Measurements from ENCODE around the gene GBX2. TPM values are rescaled to one million over a fixed set of nuclear protein-coding genes. Genes with fewer than 3 reads are reported as not detected.
A peak's percentile ranks its signal among the peaks of the same experiment; 100 is the strongest.

The GBX2 gene
- total and polyA plus RNA-seq, 2 of the 13 experiments (the other 11 are each of a cell fraction or from before 2014, with no cell fraction given), result not detected

DNA sequence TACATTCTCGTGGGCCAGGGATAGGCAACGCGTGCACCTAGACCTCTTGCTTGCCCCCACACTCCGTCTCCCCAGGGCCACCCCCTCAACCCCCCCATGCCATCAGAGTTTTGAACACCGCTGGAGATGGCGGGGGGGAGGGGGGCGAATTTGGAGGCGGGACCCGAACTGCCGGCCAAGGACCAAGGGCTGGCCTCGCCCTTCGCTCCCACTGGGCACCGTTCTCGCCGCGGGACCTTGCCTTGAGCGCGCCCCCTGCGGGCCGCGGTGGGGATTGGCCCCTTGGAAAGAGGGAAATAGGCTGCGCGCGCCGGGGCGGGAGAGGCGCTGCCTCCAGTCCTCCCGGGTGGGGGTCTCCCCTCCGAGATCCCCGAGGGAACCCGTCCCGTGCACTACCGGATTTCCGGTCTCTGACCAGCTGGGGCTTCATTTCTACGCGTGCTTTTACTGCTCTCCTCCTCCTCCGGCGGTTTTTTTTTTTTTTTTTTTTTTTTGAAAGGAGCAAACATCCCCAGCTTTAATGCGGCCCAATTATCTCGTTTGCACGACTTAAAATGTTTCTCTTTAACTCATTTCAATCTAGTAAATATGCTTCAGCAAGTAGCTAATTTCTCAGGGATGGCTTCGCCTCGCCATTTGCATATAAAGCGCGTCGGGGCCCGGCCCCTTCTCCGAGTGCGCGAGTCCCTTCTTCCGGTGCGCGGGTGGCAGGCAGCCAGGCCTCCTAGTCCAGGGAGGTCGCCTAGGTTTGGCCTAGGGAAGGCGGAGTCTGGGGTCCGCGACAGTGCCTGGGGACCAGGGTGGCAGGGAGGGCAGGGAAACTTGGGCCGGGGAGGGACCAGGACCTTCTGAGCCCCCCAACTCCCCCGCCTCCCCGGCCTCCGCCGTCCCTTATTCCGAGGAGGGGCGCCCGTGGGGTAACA, 10.0 kb upstream of the GBX2 start (continued):
- TF ChIP-seq, protein P1, sequence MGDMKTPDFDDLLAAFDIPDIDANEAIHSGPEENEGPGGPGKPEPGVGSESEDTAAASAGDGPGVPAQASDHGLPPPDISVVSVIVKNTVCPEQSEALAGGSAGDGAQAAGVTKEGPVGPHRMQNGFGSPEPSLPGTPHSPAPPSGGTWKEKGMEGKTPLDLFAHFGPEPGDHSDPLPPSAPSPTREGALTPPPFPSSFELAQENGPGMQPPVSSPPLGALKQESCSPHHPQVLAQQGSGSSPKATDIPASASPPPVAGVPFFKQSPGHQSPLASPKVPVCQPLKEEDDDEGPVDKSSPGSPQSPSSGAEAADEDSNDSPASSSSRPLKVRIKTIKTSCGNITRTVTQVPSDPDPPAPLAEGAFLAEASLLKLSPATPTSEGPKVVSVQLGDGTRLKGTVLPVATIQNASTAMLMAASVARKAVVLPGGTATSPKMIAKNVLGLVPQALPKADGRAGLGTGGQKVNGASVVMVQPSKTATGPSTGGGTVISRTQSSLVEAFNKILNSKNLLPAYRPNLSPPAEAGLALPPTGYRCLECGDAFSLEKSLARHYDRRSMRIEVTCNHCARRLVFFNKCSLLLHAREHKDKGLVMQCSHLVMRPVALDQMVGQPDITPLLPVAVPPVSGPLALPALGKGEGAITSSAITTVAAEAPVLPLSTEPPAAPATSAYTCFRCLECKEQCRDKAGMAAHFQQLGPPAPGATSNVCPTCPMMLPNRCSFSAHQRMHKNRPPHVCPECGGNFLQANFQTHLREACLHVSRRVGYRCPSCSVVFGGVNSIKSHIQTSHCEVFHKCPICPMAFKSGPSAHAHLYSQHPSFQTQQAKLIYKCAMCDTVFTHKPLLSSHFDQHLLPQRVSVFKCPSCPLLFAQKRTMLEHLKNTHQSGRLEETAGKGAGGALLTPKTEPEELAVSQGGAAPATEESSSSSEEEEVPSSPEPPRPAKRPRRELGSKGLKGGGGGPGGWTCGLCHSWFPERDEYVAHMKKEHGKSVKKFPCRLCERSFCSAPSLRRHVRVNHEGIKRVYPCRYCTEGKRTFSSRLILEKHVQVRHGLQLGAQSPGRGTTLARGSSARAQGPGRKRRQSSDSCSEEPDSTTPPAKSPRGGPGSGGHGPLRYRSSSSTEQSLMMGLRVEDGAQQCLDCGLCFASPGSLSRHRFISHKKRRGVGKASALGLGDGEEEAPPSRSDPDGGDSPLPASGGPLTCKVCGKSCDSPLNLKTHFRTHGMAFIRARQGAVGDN (CRISPR knock-in tag; IDR thresholded peaks at IDR 0.05), result peak; percentile 74
- TF ChIP-seq PTBP1 (IDR thresholded peaks at IDR 0.05; ENCODE audit: low read depth, low read length, poor library complexity, severe bottlenecking) (no peak), KLF6 (CRISPR knock-in tag; IDR thresholded peaks at IDR 0.05) (0 out of 2 replicates have a peak, but pooled peaks have one; percentile 11), ZNF501 (CRISPR knock-in tag; IDR thresholded peaks at IDR 0.05) (peak; percentile 49; the same call in 1 of the 2 replicates), SIX4 (CRISPR knock-in tag; IDR thresholded peaks at IDR 0.05) (no peak), ZMYM4 (CRISPR knock-in tag; IDR thresholded peaks at IDR 0.05) (peak; percentile 36; the same call in 1 of the 2 replicates), ZNF749 (CRISPR knock-in tag; IDR thresholded peaks at IDR 0.05; ENCODE audit: borderline replicate concordance) (0 out of 2 replicates have a peak, but pooled peaks have one; percentile 35), HNRNPK (IDR thresholded peaks at IDR 0.05; ENCODE audit: low read depth, low read length, poor library complexity, severe bottlenecking) (peak; percentile 94)
- TF ChIP-seq, protein P2, sequence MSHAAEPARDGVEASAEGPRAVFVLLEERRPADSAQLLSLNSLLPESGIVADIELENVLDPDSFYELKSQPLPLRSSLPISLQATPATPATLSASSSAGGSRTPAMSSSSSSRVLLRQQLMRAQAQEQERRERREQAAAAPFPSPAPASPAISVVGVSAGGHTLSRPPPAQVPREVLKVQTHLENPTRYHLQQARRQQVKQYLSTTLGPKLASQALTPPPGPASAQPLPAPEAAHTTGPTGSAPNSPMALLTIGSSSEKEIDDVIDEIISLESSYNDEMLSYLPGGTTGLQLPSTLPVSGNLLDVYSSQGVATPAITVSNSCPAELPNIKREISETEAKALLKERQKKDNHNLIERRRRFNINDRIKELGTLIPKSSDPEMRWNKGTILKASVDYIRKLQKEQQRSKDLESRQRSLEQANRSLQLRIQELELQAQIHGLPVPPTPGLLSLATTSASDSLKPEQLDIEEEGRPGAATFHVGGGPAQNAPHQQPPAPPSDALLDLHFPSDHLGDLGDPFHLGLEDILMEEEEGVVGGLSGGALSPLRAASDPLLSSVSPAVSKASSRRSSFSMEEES (CRISPR knock-in tag; IDR thresholded peaks at IDR 0.05), result no peak
- TF ChIP-seq, protein P3, sequence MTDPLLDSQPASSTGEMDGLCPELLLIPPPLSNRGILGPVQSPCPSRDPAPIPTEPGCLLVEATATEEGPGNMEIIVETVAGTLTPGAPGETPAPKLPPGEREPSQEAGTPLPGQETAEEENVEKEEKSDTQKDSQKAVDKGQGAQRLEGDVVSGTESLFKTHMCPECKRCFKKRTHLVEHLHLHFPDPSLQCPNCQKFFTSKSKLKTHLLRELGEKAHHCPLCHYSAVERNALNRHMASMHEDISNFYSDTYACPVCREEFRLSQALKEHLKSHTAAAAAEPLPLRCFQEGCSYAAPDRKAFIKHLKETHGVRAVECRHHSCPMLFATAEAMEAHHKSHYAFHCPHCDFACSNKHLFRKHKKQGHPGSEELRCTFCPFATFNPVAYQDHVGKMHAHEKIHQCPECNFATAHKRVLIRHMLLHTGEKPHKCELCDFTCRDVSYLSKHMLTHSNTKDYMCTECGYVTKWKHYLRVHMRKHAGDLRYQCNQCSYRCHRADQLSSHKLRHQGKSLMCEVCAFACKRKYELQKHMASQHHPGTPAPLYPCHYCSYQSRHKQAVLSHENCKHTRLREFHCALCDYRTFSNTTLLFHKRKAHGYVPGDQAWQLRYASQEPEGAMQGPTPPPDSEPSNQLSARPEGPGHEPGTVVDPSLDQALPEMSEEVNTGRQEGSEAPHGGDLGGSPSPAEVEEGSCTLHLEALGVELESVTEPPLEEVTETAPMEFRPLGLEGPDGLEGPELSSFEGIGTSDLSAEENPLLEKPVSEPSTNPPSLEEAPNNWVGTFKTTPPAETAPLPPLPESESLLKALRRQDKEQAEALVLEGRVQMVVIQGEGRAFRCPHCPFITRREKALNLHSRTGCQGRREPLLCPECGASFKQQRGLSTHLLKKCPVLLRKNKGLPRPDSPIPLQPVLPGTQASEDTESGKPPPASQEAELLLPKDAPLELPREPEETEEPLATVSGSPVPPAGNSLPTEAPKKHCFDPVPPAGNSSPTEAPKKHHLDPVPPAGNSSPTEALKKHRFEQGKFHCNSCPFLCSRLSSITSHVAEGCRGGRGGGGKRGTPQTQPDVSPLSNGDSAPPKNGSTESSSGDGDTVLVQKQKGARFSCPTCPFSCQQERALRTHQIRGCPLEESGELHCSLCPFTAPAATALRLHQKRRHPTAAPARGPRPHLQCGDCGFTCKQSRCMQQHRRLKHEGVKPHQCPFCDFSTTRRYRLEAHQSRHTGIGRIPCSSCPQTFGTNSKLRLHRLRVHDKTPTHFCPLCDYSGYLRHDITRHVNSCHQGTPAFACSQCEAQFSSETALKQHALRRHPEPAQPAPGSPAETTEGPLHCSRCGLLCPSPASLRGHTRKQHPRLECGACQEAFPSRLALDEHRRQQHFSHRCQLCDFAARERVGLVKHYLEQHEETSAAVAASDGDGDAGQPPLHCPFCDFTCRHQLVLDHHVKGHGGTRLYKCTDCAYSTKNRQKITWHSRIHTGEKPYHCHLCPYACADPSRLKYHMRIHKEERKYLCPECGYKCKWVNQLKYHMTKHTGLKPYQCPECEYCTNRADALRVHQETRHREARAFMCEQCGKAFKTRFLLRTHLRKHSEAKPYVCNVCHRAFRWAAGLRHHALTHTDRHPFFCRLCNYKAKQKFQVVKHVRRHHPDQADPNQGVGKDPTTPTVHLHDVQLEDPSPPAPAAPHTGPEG (CRISPR knock-in tag; IDR thresholded peaks at IDR 0.05), result peak; percentile 52; the same call in 1 of the 2 replicates
- TF ChIP-seq, protein P4, sequence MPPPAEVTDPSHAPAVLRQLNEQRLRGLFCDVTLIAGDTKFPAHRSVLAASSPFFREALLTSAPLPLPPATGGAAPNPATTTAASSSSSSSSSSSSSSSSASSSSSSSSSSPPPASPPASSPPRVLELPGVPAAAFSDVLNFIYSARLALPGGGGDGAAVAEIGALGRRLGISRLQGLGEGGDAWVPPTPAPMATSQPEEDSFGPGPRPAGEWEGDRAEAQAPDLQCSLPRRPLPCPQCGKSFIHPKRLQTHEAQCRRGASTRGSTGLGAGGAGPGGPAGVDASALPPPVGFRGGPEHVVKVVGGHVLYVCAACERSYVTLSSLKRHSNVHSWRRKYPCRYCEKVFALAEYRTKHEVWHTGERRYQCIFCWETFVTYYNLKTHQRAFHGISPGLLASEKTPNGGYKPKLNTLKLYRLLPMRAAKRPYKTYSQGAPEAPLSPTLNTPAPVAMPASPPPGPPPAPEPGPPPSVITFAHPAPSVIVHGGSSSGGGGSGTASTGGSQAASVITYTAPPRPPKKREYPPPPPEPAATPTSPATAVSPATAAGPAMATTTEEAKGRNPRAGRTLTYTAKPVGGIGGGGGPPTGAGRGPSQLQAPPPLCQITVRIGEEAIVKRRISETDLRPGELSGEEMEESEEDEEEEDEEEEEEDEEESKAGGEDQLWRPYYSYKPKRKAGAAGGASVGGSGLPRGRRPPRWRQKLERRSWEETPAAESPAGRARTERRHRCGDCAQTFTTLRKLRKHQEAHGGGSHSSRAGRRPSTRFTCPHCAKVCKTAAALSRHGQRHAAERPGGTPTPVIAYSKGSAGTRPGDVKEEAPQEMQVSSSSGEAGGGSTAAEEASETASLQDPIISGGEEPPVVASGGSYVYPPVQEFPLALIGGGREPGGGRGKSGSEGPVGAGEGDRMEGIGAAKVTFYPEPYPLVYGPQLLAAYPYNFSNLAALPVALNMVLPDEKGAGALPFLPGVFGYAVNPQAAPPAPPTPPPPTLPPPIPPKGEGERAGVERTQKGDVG (CRISPR knock-in tag; IDR thresholded peaks at IDR 0.05; ENCODE audit: borderline replicate concordance), result 0 out of 2 replicates have a peak, but pooled peaks have one; percentile 28
